ENCODE results near the gene TRDMT1.

The TRDMT1 gene

DNA sequence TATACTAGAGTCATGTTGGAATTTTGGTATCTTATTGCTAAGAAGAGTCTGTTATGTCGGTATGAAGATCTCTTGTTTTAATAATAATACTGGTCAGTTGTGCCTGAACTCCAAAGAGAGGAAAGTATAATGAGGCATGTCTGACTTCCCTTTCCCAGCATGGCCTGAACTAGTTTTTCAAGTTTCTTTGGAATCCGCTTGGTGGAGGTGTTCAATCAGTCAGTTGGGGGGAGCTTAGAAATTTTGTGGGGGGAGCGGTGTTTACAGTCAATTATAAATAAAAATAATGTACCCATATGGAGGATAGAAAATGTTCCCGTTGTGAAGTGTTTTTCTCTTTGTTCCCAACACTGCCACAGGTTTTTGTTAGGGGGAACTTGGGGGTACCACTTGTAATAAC lies 1.5 kb upstream of the TRDMT1 start:
- H2BK120ac ChIP-seq (ENCODE audit: low read depth, low read length), result no peak overlapping the region
- H3K27me3 ChIP-seq (ENCODE audit: control insufficient read depth in 1 of 2, insufficient read depth in 1 of 2, low read length in 2 of 2), result no peaks in the 10 kb centered on the region
- no peak overlapping the region for H2BK5ac ChIP-seq (ENCODE audit: low read depth, low read length, poor library complexity, severe bottlenecking)
- H3K36me3 ChIP-seq (ENCODE audit: control insufficient read depth in 1 of 2, insufficient read depth in 2 of 2, low read depth in 1 of 2, low read length in 2 of 2), result no peaks in the 10 kb centered on the region
- no peak overlapping the region for H2AFZ ChIP-seq (ENCODE audit: low read depth, low read length)
- H2BK15ac ChIP-seq (ENCODE audit: low read depth, poor library complexity, severe bottlenecking), result no peak overlapping the region
- H3K4me1 ChIP-seq (ENCODE audit: control insufficient read depth, insufficient read depth, low read depth, low read length), result peaks cover 2% of the 10 kb centered on the region
- H3K4me3 ChIP-seq (ENCODE audit: insufficient read depth in 1 of 2, low read depth in 1 of 2, low read length in 2 of 2), result no peak overlapping the region
- no peak overlapping the region for H2BK12ac ChIP-seq (ENCODE audit: low read length in 2 of 2)
- H3K9me3 ChIP-seq (ENCODE audit: control insufficient read depth, low read length), result no peaks in the 10 kb centered on the region
- H3K4me2 ChIP-seq (ENCODE audit: low read length, poor library complexity, severe bottlenecking), result no peak overlapping the region
- H3K23ac ChIP-seq (ENCODE audit: low read length in 2 of 2), result no peak overlapping the region
- no peak overlapping the region for H3K18ac ChIP-seq (ENCODE audit: low read depth in 1 of 2, low read length in 2 of 2)
- DNase-seq, result no peak
- H3K9ac ChIP-seq (ENCODE audit: low read length), result no peak overlapping the region
- H4K91ac ChIP-seq (ENCODE audit: low read length), result no peak overlapping the region
- no peak overlapping the region for H3K14ac ChIP-seq (ENCODE audit: low read length in 2 of 2)
- peaks cover 3% of the 10 kb centered on the region for H3K79me1 ChIP-seq (replicated peaks; ENCODE audit: low read length, poor library complexity, severe bottlenecking)
- 67% methylated on average over 1 of the region's 4 CpGs for WGBS
- no peak overlapping the region for H3K27ac ChIP-seq (ENCODE audit: low read length, poor library complexity, severe bottlenecking)
- no peak overlapping the region for H2AK5ac ChIP-seq (ENCODE audit: low read length, severe bottlenecking)
- no peak overlapping the region for H3K4ac ChIP-seq (ENCODE audit: low read depth in 1 of 2, low read length in 2 of 2)
- no peak overlapping the region for H4K8ac ChIP-seq (ENCODE audit: low read length)

DNA sequence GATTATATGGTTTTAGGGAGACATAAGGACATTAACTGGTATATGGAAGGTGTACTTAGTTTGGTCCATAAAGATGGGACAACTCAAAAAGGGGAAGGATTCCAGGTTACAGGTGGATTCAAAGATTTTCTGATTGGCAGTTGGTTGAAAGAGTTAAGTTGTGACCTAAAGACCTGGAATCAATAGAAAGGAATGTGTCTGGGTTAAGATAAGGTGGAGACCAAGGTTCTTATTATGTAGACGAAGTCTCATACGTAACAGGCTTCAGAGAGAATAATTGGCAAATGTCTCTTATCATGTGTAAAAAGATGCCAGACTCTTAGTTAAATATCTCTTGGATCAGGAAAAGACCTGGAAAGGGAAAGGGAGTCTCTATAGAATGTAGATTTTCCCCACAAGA lies 1.0 kb upstream of the TRDMT1 start:
- H3K4me2 ChIP-seq (ENCODE audit: low read length, poor library complexity, severe bottlenecking), result no peak overlapping the region
- H2AFZ ChIP-seq (ENCODE audit: low read depth, low read length), result no peak overlapping the region
- no peak overlapping the region for H4K8ac ChIP-seq (ENCODE audit: low read length)
- H3K27me3 ChIP-seq (ENCODE audit: control insufficient read depth in 1 of 2, insufficient read depth in 1 of 2, low read length in 2 of 2), result no peaks in the 10 kb centered on the region
- H3K4me3 ChIP-seq (ENCODE audit: insufficient read depth in 1 of 2, low read depth in 1 of 2, low read length in 2 of 2), result no peak overlapping the region
- WGBS, result 100% methylated on average over 2 of the region's 2 CpGs
- peak overlapping the region; percentile 99 for H3K9ac ChIP-seq (ENCODE audit: low read length)
- H2BK5ac ChIP-seq (ENCODE audit: low read depth, low read length, poor library complexity, severe bottlenecking), result no peak overlapping the region
- H2AK5ac ChIP-seq (ENCODE audit: low read length, severe bottlenecking), result no peak overlapping the region
- no peak overlapping the region for H3K27ac ChIP-seq (ENCODE audit: low read length, poor library complexity, severe bottlenecking)
- no peak overlapping the region for H3K23ac ChIP-seq (ENCODE audit: low read length in 2 of 2)
- no peak overlapping the region for H2BK12ac ChIP-seq (ENCODE audit: low read length in 2 of 2)
- H4K91ac ChIP-seq (ENCODE audit: low read length), result no peak overlapping the region
- no peak overlapping the region for H3K14ac ChIP-seq (ENCODE audit: low read length in 2 of 2)
- no peak overlapping the region for H3K4ac ChIP-seq (ENCODE audit: low read depth in 1 of 2, low read length in 2 of 2)
- DNase-seq, result no peak
- no peak overlapping the region for H3K18ac ChIP-seq (ENCODE audit: low read depth in 1 of 2, low read length in 2 of 2)
- H2BK15ac ChIP-seq (ENCODE audit: low read depth, poor library complexity, severe bottlenecking), result no peak overlapping the region
- peaks cover 2% of the 10 kb centered on the region for H3K4me1 ChIP-seq (ENCODE audit: control insufficient read depth, insufficient read depth, low read depth, low read length)
- no peaks in the 10 kb centered on the region for H3K36me3 ChIP-seq (ENCODE audit: control insufficient read depth in 1 of 2, insufficient read depth in 2 of 2, low read depth in 1 of 2, low read length in 2 of 2)
- H3K79me1 ChIP-seq (replicated peaks; ENCODE audit: low read length, poor library complexity, severe bottlenecking), result no peaks in the 10 kb centered on the region
- H2BK120ac ChIP-seq (ENCODE audit: low read depth, low read length), result no peak overlapping the region
- no peaks in the 10 kb centered on the region for H3K9me3 ChIP-seq (ENCODE audit: control insufficient read depth, low read length)

DNA sequence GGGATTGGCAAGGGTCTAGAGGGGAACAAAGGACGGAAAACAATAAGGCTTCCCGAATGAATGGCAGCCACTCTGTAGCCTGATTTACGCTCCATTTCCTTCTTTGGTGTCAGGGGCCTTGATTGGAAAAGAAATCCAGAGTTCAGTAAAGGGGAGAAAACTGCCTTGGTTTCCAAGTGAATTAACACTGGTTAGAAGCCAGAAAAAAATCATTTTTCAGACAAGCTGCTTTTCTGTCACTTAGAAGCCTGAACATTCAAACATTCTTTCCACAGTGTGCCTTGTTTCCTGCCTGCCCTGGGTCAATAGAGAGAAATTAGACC lies 283 bp upstream of the TRDMT1 start:
- H3K27ac ChIP-seq (ENCODE audit: low read length, poor library complexity, severe bottlenecking), result peak overlapping the region; percentile 69
- 10% methylated on average over 3 of the region's 3 CpGs for WGBS

DNA sequence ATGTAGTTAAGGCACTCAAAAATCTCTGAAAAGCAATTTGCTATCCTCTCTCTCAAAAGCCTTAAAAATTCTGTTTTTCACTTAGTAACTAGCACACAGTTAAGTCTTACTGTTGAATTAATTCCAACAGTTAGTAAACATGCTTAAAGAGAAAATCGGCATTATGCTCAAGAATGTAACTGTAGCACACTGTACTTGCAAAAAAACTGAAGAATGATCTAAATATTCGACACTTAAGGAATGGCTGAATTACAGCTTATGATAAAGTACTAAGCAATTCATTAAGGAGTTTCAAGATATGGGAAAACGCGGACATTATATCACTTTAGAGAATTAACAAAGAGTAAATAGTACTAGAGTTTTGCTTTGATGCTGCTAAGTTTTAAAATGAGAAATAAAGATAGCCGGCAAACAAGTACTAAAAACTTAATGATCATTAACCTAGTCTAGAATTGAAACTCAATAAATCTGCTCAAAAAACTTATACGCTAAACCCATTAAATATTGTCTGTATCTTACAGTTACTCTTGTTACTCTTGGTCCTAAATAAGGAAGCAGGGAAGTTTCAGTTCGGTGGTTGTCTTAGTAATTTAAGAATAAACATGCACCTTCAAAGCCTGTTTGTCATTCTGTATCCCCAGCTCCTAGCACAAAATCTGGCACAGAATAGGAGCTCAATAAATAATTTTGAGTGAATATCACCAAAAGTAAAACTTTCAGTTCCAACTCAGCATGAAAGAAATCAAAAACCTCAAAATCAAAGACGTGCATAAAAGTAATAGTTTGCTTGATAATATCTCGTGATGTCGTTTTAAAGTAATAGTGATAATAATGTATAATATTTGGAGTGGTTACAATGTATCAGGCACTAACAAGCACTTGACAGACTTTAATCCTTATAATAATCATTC lies 1.2 kb downstream of the TRDMT1 start:
- 90% methylated on average over 2 of the region's 10 CpGs for WGBS
- Histone ChIP-seq H3K14ac (ENCODE audit: low read length in 2 of 2) (no peak overlapping the region), H2BK120ac (ENCODE audit: low read depth, low read length) (no peak overlapping the region), H2BK15ac (ENCODE audit: low read depth, poor library complexity, severe bottlenecking) (no peak overlapping the region), H3K9me3 (ENCODE audit: control insufficient read depth, low read length) (no peaks in the 10 kb centered on the region), H3K27me3 (ENCODE audit: control insufficient read depth in 1 of 2, insufficient read depth in 1 of 2, low read length in 2 of 2) (no peaks in the 10 kb centered on the region), H3K9ac (ENCODE audit: low read length) (peak overlapping the region; percentile 99), H2AFZ (ENCODE audit: low read depth, low read length) (no peak overlapping the region), H2BK12ac (ENCODE audit: low read length in 2 of 2) (no peak overlapping the region), H3K79me1 (replicated peaks; ENCODE audit: low read length, poor library complexity, severe bottlenecking) (peaks cover 4% of the 10 kb centered on the region), H4K91ac (ENCODE audit: low read length) (no peak overlapping the region), H3K4me3 (ENCODE audit: insufficient read depth in 1 of 2, low read depth in 1 of 2, low read length in 2 of 2) (peak overlapping the region in 1 of 2 experiments; percentile 76), H3K27ac (ENCODE audit: low read length, poor library complexity, severe bottlenecking) (peak overlapping the region; percentile 69), H3K4ac (ENCODE audit: low read depth in 1 of 2, low read length in 2 of 2) (no peak overlapping the region), H3K18ac (ENCODE audit: low read depth in 1 of 2, low read length in 2 of 2) (no peak overlapping the region), H3K36me3 (ENCODE audit: control insufficient read depth in 1 of 2, insufficient read depth in 2 of 2, low read depth in 1 of 2, low read length in 2 of 2) (no peaks in the 10 kb centered on the region), H3K4me2 (ENCODE audit: low read length, poor library complexity, severe bottlenecking) (peak overlapping the region; percentile 35), H3K4me1 (ENCODE audit: control insufficient read depth, insufficient read depth, low read depth, low read length) (peaks cover 2% of the 10 kb centered on the region), H2BK5ac (ENCODE audit: low read depth, low read length, poor library complexity, severe bottlenecking) (no peak overlapping the region), H4K8ac (ENCODE audit: low read length) (no peak overlapping the region), H2AK5ac (ENCODE audit: low read length, severe bottlenecking) (no peak overlapping the region), H3K23ac (ENCODE audit: low read length in 2 of 2) (no peak overlapping the region)
- DNase-seq, result peak; percentile 51

More for the DNA sequence above, 283 bp upstream of the TRDMT1 start:
- Histone ChIP-seq H3K4me3 (ENCODE audit: insufficient read depth in 1 of 2, low read depth in 1 of 2, low read length in 2 of 2) (peak overlapping the region; percentile 69 to 76), H4K91ac (ENCODE audit: low read length) (peak overlapping the region; percentile 97), H3K14ac (ENCODE audit: low read length in 2 of 2) (no peak overlapping the region), H2BK12ac (ENCODE audit: low read length in 2 of 2) (peak overlapping the region in 1 of 2 experiments; percentile 49), H3K79me1 (replicated peaks; ENCODE audit: low read length, poor library complexity, severe bottlenecking) (peaks cover 2% of the 10 kb centered on the region), H2AFZ (ENCODE audit: low read depth, low read length) (peak overlapping the region; percentile 83), H2BK120ac (ENCODE audit: low read depth, low read length) (peak overlapping the region; percentile 89), H3K18ac (ENCODE audit: low read depth in 1 of 2, low read length in 2 of 2) (peak overlapping the region; percentile 97 to 99), H2BK5ac (ENCODE audit: low read depth, low read length, poor library complexity, severe bottlenecking) (peak overlapping the region; percentile 79), H3K27me3 (ENCODE audit: control insufficient read depth in 1 of 2, insufficient read depth in 1 of 2, low read length in 2 of 2) (no peaks in the 10 kb centered on the region), H3K4me1 (ENCODE audit: control insufficient read depth, insufficient read depth, low read depth, low read length) (peaks cover 2% of the 10 kb centered on the region), H2AK5ac (ENCODE audit: low read length, severe bottlenecking) (peak overlapping the region; percentile 87), H3K4me2 (ENCODE audit: low read length, poor library complexity, severe bottlenecking) (peak overlapping the region; percentile 35), H3K9me3 (ENCODE audit: control insufficient read depth, low read length) (no peaks in the 10 kb centered on the region), H3K9ac (ENCODE audit: low read length) (peak overlapping the region; percentile 99), H3K23ac (ENCODE audit: low read length in 2 of 2) (no peak overlapping the region), H2BK15ac (ENCODE audit: low read depth, poor library complexity, severe bottlenecking) (peak overlapping the region; percentile 84), H3K4ac (ENCODE audit: low read depth in 1 of 2, low read length in 2 of 2) (peak overlapping the region; percentile 81 to 88), H3K36me3 (ENCODE audit: control insufficient read depth in 1 of 2, insufficient read depth in 2 of 2, low read depth in 1 of 2, low read length in 2 of 2) (no peaks in the 10 kb centered on the region), H4K8ac (ENCODE audit: low read length) (peak overlapping the region; percentile 99)
- no peak for DNase-seq

All from mesenchymal stem cell (in vitro differentiated cells and primary cell).